NCI-H2029 treated with DMSO at 0.1 percent for 48 hours (cell line): Measurements from ENCODE around the gene UHRF2.
A peak's percentile ranks its signal among the peaks of the same experiment; 100 is the strongest.
"Not testable (repeated sequence)": the region's sequence is repeated elsewhere in the genome, so short reads cannot be mapped to it uniquely, and the experiment has no call there.

ENCODE experiments used
- DNase-seq: peaks from one replicate; lab custom pipeline; 2025; lab: John Stamatoyannopoulos, UW

The UHRF2 gene, protein sequence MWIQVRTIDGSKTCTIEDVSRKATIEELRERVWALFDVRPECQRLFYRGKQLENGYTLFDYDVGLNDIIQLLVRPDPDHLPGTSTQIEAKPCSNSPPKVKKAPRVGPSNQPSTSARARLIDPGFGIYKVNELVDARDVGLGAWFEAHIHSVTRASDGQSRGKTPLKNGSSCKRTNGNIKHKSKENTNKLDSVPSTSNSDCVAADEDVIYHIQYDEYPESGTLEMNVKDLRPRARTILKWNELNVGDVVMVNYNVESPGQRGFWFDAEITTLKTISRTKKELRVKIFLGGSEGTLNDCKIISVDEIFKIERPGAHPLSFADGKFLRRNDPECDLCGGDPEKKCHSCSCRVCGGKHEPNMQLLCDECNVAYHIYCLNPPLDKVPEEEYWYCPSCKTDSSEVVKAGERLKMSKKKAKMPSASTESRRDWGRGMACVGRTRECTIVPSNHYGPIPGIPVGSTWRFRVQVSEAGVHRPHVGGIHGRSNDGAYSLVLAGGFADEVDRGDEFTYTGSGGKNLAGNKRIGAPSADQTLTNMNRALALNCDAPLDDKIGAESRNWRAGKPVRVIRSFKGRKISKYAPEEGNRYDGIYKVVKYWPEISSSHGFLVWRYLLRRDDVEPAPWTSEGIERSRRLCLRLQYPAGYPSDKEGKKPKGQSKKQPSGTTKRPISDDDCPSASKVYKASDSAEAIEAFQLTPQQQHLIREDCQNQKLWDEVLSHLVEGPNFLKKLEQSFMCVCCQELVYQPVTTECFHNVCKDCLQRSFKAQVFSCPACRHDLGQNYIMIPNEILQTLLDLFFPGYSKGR

GRCh38 chr9:6412487-6413364 lies at the start of gene UHRF2:
TSS of gene UHRF2 (plus strand) at chr9:6413199. CDS start at chr9:6413491, 292 bp downstream.
- peak; percentile 60 for DNase-seq

DNA sequence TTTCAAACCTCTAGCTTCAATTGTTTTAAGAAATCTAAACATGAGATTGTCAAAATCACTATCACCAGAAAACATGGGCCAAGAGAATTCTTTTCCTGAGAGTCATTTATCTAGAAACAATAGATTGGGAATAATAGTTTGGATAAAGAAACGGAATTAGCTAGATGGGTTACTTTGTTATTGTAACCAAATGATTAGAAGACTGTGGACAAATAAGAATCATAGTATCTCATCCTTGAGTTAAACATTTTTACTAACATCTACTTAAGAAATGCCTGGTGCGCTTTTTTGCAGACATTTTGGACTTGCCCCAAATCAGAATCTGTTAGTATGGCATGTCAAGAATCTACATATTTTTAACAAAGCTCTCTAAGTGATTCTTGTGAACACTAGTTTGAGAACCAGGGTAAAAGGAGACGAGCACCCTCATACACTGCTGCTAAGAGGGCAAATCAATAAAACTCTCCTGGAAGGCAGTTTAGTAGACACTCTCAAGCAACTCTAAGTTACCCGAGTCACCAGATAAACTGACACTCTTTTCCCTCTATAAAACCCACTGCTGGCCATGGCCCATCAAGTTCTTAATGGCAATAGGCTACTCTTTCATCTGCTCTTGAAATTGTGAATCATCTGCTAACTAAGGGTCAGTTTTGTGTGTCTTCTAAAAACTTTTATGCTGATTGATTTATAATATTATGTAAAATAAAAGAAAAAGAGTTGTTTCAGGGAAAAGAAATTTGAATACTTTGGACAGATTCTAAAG lies 45.7 kb upstream of the UHRF2 start:
- DNase-seq = no peak

- DNase-seq = no peak
Observed at GRCh38 chr9:6368831-6369230, 44.2 kb upstream of the UHRF2 start.

DNA sequence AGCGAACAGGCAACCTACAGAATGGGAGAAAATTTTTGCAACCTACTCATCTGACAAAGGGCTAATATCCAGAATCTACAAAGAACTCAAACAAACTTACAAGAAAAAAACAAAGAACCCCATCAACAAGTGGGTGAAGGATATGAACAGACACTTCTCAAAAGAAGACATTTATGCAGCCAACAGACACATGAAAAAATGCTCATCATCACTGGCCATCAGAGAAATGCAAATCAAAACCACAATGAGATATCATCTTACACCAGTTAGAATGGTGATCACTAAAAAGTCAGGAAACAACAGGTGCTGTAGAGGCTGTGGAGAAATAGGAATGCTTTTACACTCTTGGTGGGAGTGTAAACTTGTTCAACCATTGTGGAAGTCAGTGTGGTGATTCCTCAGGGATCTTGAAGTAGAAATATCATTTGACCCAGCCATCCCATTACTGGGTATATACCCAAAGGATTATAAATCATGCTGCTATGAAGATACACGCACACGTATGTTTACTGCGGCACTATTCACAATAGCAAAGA lies 31.5 kb upstream of the UHRF2 start:
- not testable (repeated sequence) for DNase-seq

DNA sequence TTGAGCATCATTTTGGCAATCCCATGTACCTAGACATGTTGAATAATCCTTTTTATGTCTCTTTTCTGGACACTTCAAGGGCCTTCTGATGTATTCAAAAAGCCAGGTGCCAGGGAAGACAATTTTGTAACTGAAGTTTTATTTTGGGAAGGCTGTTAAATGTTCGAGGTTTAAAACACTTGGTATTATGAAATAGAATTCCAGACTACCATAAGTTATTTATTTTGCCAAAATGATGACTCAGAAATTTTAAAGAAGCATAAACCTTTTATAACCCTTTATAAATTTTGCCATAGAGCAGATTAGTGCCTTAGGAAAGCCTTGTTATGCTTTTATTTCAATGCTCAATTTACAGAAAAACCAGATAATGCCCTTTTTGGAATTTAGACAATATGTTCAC lies 30.3 kb upstream of the UHRF2 start:
- no peak for DNase-seq

GRCh38 chr9:6383551-6384225 lies 29.3 kb upstream of the UHRF2 start:
- DNase-seq = no peak

DNA sequence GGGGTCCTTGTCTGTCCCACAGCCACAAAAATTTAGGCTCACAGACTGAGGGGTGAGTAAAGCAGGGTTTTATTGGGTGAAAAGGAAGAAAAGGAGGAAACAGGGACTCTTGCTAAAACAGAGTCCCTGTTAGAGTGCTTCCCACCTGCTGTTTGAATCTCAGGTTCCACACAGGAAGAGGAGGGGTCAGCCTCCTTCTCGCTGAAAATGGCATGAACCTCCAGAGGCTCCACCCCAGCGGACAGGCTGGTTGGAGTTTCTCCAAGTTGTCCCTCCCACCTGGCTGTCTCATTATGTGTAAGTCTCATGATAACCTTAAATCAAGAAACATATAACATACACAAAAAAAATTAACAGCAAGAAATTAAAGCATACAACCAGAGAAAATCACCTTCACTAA lies 28.3 kb upstream of the UHRF2 start:
- DNase-seq = no peak

- DNase-seq = no peak
Observed at GRCh38 chr9:6399071-6399470, 13.9 kb upstream of the UHRF2 start.

DNA sequence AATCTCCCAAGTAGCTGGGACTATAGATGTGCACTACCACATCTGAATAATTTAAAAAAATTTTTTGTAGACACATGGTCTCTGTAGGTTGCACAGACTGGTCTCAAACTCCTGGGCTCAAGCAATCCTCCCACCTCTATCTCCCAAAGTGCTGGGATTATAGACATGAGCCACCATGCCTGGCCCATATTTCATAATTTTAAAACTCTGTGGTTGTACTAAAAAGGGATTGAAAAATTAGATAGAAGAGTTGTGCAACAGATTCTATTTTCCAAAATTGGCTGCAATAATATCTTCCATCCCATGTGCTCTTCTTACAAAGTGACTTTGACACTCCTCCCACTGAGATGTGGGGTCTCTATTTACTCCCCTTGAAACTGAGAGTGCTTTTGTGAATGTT lies 7.6 kb upstream of the UHRF2 start:
- DNase-seq = no peak

GRCh38 chr9:6407778-6408177 lies 5.2 kb upstream of the UHRF2 start:
- DNase-seq = no peak

GRCh38 chr9:6408320-6408719 lies 4.7 kb upstream of the UHRF2 start:
- DNase-seq = no peak

DNA sequence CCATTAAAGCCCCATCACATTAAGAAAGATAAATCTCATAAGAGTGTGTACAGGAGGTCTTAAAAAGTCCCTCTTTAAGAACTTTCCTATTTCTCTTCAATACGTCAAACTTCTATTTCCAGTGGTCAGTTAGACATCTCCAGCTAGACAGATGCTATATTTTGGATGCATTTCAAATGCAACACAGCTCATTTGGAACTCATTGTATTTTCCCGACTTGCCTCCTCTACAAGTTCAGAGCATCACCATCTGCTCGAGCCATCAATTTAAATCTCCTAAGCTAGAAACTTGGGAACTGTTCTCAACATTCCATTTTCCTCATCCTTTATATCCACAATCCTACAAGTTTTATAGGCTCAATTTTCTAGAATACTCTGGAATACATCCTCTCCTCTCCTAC lies 3.2 kb upstream of the UHRF2 start:
- no peak for DNase-seq

- no peak for DNase-seq
Observed at GRCh38 chr9:6410633-6411032, 2.4 kb upstream of the UHRF2 start.

DNA sequence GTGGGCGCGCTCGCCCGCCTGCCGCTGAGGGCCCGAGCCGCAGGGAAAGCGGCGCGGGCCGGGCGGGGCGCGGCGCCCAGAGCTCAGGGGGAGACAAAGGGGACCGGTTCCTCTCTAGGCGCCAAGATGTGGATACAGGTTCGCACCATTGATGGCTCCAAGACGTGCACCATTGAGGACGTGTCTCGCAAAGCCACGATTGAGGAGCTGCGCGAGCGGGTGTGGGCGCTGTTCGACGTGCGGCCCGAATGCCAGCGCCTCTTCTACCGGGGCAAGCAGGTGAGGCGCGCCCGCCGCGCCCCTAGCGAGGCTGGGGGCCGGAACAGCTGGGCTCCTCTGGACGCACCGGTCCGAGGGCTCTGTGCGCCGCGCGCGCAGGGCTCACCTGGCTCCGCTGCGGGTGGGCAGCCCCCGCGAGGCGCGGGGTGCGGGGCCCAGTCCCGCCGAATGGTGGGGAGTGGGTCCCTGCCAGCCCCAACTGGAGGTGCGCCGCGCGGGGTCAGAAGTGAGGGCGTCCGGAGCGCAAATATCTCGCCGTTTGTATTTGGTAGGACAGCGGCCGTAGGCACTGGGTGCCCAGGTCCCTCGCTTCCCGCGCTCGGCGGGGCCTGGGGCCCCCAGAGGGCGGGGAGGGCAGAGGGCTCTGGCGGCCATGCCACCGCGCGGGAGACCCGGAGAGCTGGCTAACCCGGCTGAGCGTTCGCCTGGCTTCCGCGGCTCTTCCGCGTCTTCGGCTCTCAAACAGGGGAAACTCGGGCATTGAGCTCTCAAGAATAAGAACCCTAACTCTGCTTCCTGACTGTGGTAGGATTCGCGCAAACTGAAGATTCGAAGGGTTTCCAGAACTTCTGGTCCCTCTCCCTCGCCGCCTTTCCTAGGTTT lies 607 bp downstream of the UHRF2 start:
- no peak for DNase-seq

GRCh38 chr9:6414247-6414641 lies 1.2 kb downstream of the UHRF2 start:
- no peak for DNase-seq

DNA sequence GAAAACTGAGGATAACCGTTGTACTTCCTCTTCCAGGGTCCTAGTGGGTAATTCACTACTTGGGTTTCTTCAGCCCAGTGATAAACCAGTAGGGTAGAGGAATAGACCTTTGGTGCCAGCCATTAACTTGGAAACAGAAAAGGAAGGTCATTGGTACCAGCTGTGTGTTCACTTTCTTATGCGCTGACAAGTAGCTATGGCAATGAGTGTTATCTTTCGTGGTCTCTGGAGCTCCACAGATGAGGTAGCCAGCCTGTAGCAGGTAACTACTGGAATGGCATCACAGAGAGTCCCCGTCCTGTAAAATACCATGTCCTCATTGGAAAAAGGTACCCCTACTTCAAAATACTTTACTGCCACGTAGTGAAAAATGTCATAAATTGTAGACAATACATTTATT lies 2.3 kb downstream of the UHRF2 start:
- DNase-seq = no peak

DNA sequence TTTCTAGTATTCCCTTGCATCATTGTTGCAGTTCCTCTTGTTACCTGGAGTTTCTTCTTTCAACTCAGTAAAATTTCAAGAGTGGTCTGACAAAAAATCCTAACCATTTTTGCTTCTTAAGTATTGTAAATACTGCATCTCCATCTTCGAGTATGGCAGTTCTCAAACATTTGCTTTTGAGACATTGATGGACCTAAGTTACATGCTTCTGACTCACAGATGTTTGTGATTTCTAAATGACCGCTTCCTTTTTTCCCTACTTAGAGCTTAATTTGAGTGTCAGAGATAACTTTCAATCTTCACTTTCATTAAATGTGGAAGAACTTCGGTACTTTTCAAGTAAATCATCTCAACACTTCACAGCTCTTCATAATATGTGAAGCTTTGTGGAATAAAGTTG lies 4.2 kb downstream of the UHRF2 start:
- no peak for DNase-seq

- DNase-seq = no peak
Observed at GRCh38 chr9:6418764-6419163, 5.8 kb downstream of the UHRF2 start.

DNA sequence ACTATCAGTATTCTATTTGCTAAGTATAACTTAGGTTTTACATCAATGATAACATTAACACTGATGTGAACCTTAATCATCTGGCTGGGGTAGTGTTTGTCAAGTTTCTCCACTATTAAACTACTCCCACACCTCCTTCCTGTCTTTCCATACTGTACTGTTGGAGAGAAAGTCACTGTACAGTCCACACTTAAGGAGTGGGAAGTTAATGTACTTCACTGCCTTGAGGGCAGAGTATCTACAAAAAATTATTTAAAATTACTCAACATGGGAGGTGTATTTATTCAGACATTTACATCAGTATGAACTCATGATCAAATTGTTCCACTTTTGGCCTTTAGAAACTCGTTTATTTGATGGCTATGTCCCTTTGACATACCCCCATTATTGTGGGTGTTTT lies 11.9 kb downstream of the UHRF2 start:
- DNase-seq = no peak

GRCh38 chr9:6426117-6426516 lies 13.1 kb downstream of the UHRF2 start:
- no peak for DNase-seq
